Pancreas (tissue), 10 donors: ENCODE data around the gene PYGO2. TPM values are rescaled to one million over a fixed set of nuclear protein-coding genes. Genes with fewer than 3 reads are reported as not detected.

Experiments used
- ATAC-seq, 4 donors: fragments of 200-7000 bp; cut with Tn5 transposase; one replicate each; pipeline versions ENCODE4 v1.8.0 to v1.9.1; 2020; ENCODE audit warnings: mild to moderate bottlenecking in 4 of 4, moderate library complexity in 4 of 4
- DNase-seq, 6 donors: peaks; one replicate each; pipeline ENCODE4 v3.0.0-alpha.2; 2020
- FAIRE-seq: peaks from 2 replicates; lab custom pipeline; 2012; peaks lifted over from hg19 to GRCh38; lab: Jason Lieb, UNC
- H3K27ac ChIP-seq, 4 donors: fragments of 200-600 bp; sonication (generic); 1 replicate in 3 of 4; 2 replicates in 1 of 4; pipeline versions ENCODE4 v1.5.0 to v1.8.0; 2020
- H3K27me3 ChIP-seq, 4 donors: fragments of 200-600 bp; one replicate each; pipeline ENCODE4 v1.8.0; 2021
- H3K36me3 ChIP-seq, 3 donors: fragments of 200-600 bp; sonication (generic) in 1 of 3; one replicate each; pipeline versions ENCODE4 v1.5.0 to v1.8.0; 2020 to 2021
- H3K4me1 ChIP-seq, 3 donors: fragments of 200-600 bp; one replicate each; pipeline ENCODE4 v1.8.0; 2021
- H3K4me3 ChIP-seq, 4 donors: fragments of 200-600 bp; sonication (generic) in 2 of 4; one replicate each; pipeline versions ENCODE4 v1.5.0 to v1.8.0; 2020 to 2021
- H3K9me3 ChIP-seq, 4 donors: fragments of 200-600 bp; one replicate each; pipeline ENCODE4 v1.8.0; 2021
- CTCF ChIP-seq, 4 donors: fragments of 200-600 bp; sonication (generic) in 3 of 4; IDR thresholded peaks; one replicate each; pipeline versions ENCODE4 v1.5.0 to v1.8.0; 2021; ENCODE audit warnings: antibody characterized with exemption in 4 of 4
- WGBS, 2 donors: extraction: QIAGEN DNeasy Blood & Tissue Kit; methylation state at CpG; one replicate each; pipeline ENCODE4 v1.1.7; 2013; 5-methylcytosine and 5-hydroxymethylcytosine counted together
- intact Hi-C, 3 donors: fragments of 100-400 bp; cut with DNase I; formaldehyde crosslinking; loops; one replicate each; pipeline versions ENCODE4 v1.11.1 to v1.14.2; 2022
- polyA plus RNA-seq, 2 donors: library from polyadenylated mRNA; stranded (reverse); fragments of 200-250 nt; gene quantifications; one replicate each; pipeline ENCODE4 v1.2.3, GENCODE V29; 2013
- total RNA-seq, 6 donors: library from RNA; stranded (reverse); fragmentation: NEBNext Ultra II Directional in 4 of 6; extraction: Animal tissue kit (Norgen Biotek cat#: 25700) in 4 of 6; gene quantifications; one replicate each; pipeline versions ENCODE4 v1.2.1 to v1.2.4, GENCODE V29; 2021 to 2023
- donor health status: healthy with polysubstance abuse.
- donor health status: DM: no; HTN: no; CAD: no; lungs with moderate emphysema.
- donor health status: DM: no; HTN: no; CAD: no.
- donor health status: control.
- donor health status: control.
- donor health status: Bipolar disorder and iron deficiency.
- donor health status: DM: yes; HTN: yes; CAD: no.
- donor health status: DM: no; HTN: no; CAD: no.
- donor health status: DM: no; HTN: no; CAD: no.
- donor health status: DM: yes; HTN: yes; CAD: no.

The PYGO2 gene
- total and polyA plus RNA-seq, 8 donors: 8.1 to 19.5 (median 12.1) TPM

- H3K9me3 ChIP-seq: no peaks in the 10 kb centered on the region
- intact Hi-C loops: no loop called here
- H3K27ac ChIP-seq: peak within 1 kb of the TSS; percentile 95 to 98 (median 97)
- H3K4me1 ChIP-seq: peaks cover 22 to 47% (median 26%) of the 10 kb centered on the region in 3 donors
- no peaks in the 10 kb centered on the region for H3K27me3 ChIP-seq
- peak in 5 of 6 donors; percentile 70 to 81 (median 76) for DNase-seq
- peak within 1 kb of the TSS; percentile 58 to 87 (median 72) for H3K4me3 ChIP-seq
- WGBS, 2 donors: 0 to 1% methylated on average over 17 to 33 of the region's 35 CpGs
- ATAC-seq: peak; percentile 6 to 12 (median 7)
- no peak for FAIRE-seq
- no peak for TF ChIP-seq CTCF (IDR thresholded peaks at IDR 0.05)
- no peaks in the 10 kb centered on the region for H3K36me3 ChIP-seq
These were observed 41.1 kb upstream of the PYGO2 start, which contains the start of gene ZBTB7B for GRCh38 chr1:155002464-155003226. TSS of gene ZBTB7B (plus strand) at chr1:155002802. CDS start at chr1:155014661, 11,859 bp downstream.

GRCh38 chr1:155001675-155002463 is 40.3 kb upstream of the PYGO2 start:
- WGBS, 2 donors: 1% methylated on average over 35 to 38 of the region's 38 CpGs
- peak; percentile 26 for FAIRE-seq

GRCh38 chr1:155001425-155001674 is 39.8 kb upstream of the PYGO2 start:
- Histone ChIP-seq H3K4me3 (peak overlapping the region; percentile 58 to 87 (median 68)), H3K9me3 (no peaks in the 10 kb centered on the region), H3K27me3 (no peaks in the 10 kb centered on the region), H3K4me1 (peaks cover 9 to 34% (median 13%) of the 10 kb centered on the region in 3 donors), H3K36me3 (no peaks in the 10 kb centered on the region), H3K27ac (peak overlapping the region; percentile 95 to 98 (median 97))
- ATAC-seq (no peak), DNase-seq (no peak), FAIRE-seq (no peak)
- no peak for TF ChIP-seq CTCF (IDR thresholded peaks at IDR 0.05)
- WGBS, 2 donors: 0% methylated on average over 11 of the region's 11 CpGs
- intact Hi-C loops: no loop called here

More at GRCh38 chr1:155001675-155002463, 40.3 kb upstream of the PYGO2 start:
- no peak for TF ChIP-seq CTCF (IDR thresholded peaks at IDR 0.05)
- H3K27me3 ChIP-seq: no peaks in the 10 kb centered on the region
- H3K27ac ChIP-seq: peak overlapping the region; percentile 95 to 98 (median 97)
- no peaks in the 10 kb centered on the region for H3K36me3 ChIP-seq
- no peaks in the 10 kb centered on the region for H3K9me3 ChIP-seq
- H3K4me3 ChIP-seq: peak overlapping the region; percentile 58 to 87 (median 68)
- peaks cover 14 to 39% (median 18%) of the 10 kb centered on the region in 3 donors for H3K4me1 ChIP-seq
- ATAC-seq (peak; percentile 66 to 82 (median 75)), DNase-seq (peak; percentile 98 to 100 (median 100))
- intact Hi-C loops: no loop called here

GRCh38 chr1:155000726-155001424 is 39.3 kb upstream of the PYGO2 start:
- no peak for TF ChIP-seq CTCF (IDR thresholded peaks at IDR 0.05)
- WGBS, 2 donors: 0% methylated on average over 38 to 43 of the region's 43 CpGs
- H3K4me1 ChIP-seq: peaks cover 4 to 29% (median 8%) of the 10 kb centered on the region in 3 donors
- peak overlapping the region; percentile 95 to 98 (median 97) for H3K27ac ChIP-seq
- no peaks in the 10 kb centered on the region for H3K36me3 ChIP-seq
- no peaks in the 10 kb centered on the region for H3K27me3 ChIP-seq
- no peaks in the 10 kb centered on the region for H3K9me3 ChIP-seq
- intact Hi-C loops: no loop called here
- peak; percentile 98 to 100 (median 99) for DNase-seq
- ATAC-seq: peak; percentile 65 to 76 (median 72)
- no peak for FAIRE-seq
- H3K4me3 ChIP-seq: peak overlapping the region; percentile 58 to 87 (median 68)
